GM19324 (cell line): ENCODE data around the gene CABCOCO1.
A peak's percentile ranks its signal among the peaks of the same experiment; 100 is the strongest.

Experiments
- ATAC-seq: cut with Tn5 transposase; IDR thresholded peaks from one replicate; pipeline ENCODE4 v1.9.1; 2021; ENCODE audit warnings: mild to moderate bottlenecking, moderate library complexity; ENCODE audit not compliant: unreplicated experiment, low FRiP score

CABCOCO1 gene

DNA sequence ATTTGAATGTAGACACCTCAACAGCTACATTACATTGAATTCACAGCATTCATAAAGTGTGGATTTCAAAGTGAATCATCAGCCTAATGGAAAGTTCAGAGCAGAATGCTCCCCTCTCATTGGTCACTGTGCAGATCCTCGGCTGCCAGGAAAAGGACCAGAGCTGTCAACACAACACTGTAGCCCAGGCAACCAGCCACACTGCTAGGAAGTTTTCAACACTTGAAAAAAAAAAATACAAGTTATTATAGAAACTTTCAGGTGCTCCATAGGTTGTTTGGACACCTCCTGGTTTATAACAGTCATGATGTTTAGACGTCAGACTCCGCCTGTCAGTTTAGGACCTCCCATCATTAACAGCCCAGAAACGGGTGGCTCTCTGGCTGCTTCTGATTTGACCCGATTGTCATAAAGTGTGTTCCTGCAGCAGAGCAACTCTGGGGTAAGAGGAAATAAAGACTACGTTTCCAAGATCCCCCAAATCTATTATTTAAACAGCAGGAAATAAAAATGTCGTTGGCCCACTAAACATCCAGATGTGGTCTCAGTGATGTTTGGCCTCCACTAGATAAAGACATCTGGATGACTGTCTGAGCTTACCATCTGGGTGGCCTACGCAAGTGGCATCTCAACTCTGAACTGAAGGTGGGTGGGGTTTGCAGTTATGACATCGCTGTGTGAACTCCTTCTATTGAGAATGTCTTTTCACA, 117.4 kb downstream of the CABCOCO1 start:
- ATAC-seq: no peak

GRCh38 chr10:61780732-61781131, 118.0 kb downstream of the CABCOCO1 start:
- no peak for ATAC-seq

- no peak for ATAC-seq
Observed at GRCh38 chr10:61781969-61782403, 119.3 kb downstream of the CABCOCO1 start.

GRCh38 chr10:61784354-61785133, 121.8 kb downstream of the CABCOCO1 start:
- no peak for ATAC-seq

GRCh38 chr10:61785473-61786105, 122.9 kb downstream of the CABCOCO1 start:
- ATAC-seq: no peak

GRCh38 chr10:61786728-61787127, 124.0 kb downstream of the CABCOCO1 start:
- ATAC-seq: peak; percentile 94

DNA sequence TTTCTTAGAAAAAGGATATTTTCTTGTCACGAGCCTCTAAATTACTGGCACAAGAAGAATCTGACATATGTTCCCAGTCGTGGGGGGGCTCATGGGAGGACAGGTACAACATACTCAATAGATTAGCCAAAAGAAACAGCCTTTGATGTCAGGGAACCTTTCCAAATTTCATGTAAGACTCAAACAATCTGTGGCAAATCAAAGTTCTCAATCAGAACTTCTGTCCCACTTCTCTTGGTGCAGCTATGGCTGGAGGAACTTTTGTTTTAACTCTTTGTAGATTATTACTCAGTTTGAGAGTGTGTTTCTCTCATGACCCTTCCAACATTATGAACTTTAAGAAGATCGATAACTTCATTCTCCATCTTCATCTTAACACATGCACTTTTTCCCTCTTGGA, 124.4 kb downstream of the CABCOCO1 start:
- ATAC-seq: no peak

DNA sequence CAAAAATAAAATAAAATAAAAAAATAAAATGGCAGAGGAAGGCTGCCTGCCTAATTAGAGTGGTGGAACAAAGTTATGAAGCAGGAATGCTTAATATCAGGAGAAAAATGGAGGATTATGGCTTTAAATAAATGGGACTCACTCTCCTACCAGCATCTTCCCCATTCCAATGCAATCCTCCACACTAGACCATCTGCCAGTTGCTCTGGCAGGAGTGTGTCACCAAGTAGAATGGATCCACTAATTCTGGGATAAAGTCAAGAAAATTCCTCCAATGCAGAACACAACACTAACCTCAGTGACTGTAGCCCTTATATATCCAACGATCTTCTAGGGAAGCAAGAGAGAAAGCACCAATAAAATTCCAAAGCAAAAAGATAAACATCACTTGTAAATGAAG, 126.3 kb downstream of the CABCOCO1 start:
- ATAC-seq: no peak

DNA sequence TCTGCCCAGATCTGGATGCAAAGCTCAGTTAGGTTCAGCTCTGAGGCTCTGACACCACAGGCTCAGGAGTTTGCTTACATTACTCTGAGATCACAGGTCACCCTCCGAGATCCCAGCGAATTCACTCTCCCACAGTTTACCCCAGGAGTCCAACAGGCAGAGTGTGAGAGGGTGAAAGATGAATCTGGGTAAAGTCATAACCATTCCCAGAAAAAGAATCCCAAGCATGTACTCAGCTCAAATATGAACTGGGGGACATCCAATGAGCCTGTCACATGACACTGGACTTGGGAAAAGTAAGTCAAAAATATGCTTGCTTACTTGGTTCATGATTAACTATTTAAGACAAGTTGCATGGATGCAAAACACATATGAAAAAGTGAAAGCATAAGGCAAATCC, 128.5 kb downstream of the CABCOCO1 start:
- ATAC-seq: no peak

DNA sequence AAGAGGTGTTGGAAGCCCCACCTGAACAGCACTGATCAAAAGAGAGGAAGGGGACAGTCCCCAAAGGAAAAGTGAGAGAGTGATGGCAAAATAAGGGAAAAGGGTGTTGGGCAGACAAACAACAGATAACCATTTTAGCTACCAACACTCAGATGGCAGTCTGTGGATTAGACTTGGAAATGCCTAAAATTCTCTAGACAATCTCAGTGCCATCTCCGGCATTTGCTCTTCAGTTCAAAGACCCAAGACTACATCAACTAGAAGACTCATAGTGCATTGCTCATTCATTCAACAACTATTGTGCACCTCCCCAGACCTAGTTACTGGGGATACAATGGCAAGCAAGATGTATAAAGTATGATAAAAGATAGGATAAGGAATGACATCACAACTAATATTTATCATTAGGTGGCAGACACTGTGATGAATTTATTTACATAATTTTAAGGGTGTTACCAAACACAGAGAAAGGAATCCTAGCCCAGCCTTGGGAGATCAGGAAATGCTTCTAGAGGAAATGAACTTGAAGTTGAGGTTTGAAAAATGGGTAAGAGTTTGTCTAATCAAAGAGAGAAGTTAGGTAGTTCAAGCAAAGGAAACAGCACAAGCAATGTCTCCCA, 129.5 kb downstream of the CABCOCO1 start:
- no peak for ATAC-seq

DNA sequence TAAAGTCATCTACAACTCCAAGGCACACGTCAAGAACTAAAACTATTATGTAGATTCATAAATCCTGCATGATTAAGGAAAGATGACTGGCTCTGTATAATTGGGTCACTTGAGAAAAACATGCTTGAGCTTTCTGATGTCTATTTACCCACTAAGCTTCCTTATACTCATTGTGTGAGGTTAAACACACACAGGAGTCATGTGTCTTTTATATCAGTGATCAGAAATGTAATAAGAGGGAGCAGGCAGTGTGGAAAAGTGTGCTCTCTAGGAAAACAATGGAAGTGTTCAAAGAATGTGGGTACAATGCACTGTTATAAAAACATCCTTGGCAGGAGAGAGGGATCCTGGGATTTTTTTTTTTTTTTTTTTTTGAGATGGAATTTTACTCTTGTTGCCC, 130.2 kb downstream of the CABCOCO1 start:
- no peak for ATAC-seq

- ATAC-seq: no peak
Observed at GRCh38 chr10:61793760-61794703, 131.3 kb downstream of the CABCOCO1 start.

GRCh38 chr10:61795147-61795546, 132.4 kb downstream of the CABCOCO1 start:
- no peak for ATAC-seq

DNA sequence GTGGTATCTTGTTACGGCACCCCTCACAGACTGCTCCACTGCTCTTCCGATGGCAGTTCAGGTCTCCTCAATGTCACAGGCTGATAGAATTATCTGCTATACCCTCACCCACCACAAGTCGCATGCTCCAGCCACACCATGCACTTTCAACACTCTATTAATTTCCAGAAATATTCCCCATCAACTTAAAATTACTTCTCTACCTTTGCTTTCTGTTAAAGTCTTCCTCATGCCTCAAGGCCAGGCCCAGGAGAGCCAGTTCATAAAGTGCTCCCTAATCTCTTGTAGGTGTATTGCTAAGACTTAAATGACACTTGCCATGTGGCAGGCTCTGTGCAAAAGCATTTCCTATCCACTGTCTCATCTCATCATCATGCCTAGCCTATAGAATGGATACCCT, 132.8 kb downstream of the CABCOCO1 start:
- no peak for ATAC-seq

GRCh38 chr10:61796785-61797184, 134.1 kb downstream of the CABCOCO1 start:
- no peak for ATAC-seq

- ATAC-seq: no peak
Observed at GRCh38 chr10:61797304-61798153, 134.8 kb downstream of the CABCOCO1 start.

DNA sequence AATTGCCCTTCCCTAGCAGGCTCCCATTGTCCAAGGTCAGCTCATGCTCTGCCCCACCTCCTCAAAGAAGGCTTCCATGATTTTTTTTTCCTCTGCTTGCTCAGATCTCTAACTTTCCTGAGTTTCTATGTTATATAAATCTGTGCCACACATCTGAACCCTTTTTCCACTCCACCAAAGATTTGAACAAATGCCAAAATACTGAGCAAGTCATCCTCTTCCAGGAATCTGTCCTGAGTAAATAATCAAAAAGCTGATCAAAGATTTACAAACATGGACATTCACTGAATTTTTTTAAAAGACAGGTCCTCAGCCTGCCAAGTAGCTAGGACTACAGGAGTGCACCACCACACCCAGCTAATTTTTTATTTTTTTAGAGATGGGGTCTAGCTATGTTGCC, 136.0 kb downstream of the CABCOCO1 start:
- no peak for ATAC-seq

DNA sequence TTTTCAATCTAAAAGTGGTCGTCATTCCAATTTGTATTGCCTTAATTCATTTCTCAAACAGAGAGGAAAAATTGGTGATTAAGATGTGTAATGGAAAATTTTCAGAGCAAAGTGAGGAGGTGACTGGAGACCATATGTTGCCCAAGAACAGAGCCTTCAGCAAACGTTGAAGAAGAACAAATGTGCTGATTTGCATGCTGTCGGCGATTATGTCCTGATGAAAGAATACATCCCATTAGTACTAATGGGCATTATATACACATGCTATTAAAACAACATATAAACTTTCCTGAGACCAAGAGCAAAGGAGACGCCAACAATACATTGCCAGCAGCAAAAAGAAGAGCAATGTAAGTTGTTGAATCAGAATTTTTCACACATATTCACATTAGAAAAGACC, 138.8 kb downstream of the CABCOCO1 start:
- ATAC-seq: no peak

- ATAC-seq: no peak
Observed at GRCh38 chr10:61803269-61803668, 140.5 kb downstream of the CABCOCO1 start.
